Astrocyte (in vitro differentiated cells and primary cell): ENCODE data around the gene TOP3B. TPM values are rescaled to one million over a fixed set of nuclear protein-coding genes. Genes with fewer than 3 reads are reported as not detected.

Experiments
- DNase-seq: peaks from one replicate; pipeline ENCODE4 v3.0.0-alpha.2; 2010; ENCODE audit warnings: low read depth
- FAIRE-seq: peaks from 2 replicates; lab custom pipeline; 2011; peaks lifted over from hg19 to GRCh38; lab: Jason Lieb, UNC
- H2AFZ ChIP-seq: 2 replicates; pipeline ENCODE4 v1.6.0; 2012; ENCODE audit warnings: low read depth, low read length, inconsistent platforms
- H3K27ac ChIP-seq: 2 replicates; pipeline ENCODE4 v1.5.1; 2011; ENCODE audit warnings: low read depth, low read length, inconsistent platforms
- H3K27me3 ChIP-seq: 2 replicates; pipeline ENCODE4 v1.6.0; 2011; ENCODE audit warnings: low read length, inconsistent platforms; ENCODE audit not compliant: insufficient read depth
- H3K36me3 ChIP-seq: 2 replicates; pipeline ENCODE4 v1.5.1; 2011; ENCODE audit warnings: low read length, inconsistent platforms; ENCODE audit not compliant: insufficient read depth
- H3K4me1 ChIP-seq: 2 replicates; pipeline ENCODE4 v1.5.1; 2011; ENCODE audit warnings: low read length, inconsistent platforms; ENCODE audit not compliant: insufficient read depth
- H3K4me2 ChIP-seq: 2 replicates; pipeline ENCODE4 v1.6.0; 2012; ENCODE audit warnings: low read length, inconsistent platforms
- H3K4me3 ChIP-seq: 2 replicates; pipeline ENCODE4 v1.5.1; 2011; ENCODE audit warnings: low read depth, mild to moderate bottlenecking, low read length, inconsistent platforms; ENCODE audit not compliant: insufficient read depth
- H3K79me2 ChIP-seq: 2 replicates; pipeline ENCODE4 v1.6.0; 2012; ENCODE audit warnings: mild to moderate bottlenecking, low read length, inconsistent platforms; ENCODE audit not compliant: insufficient read depth
- H3K9ac ChIP-seq: 2 replicates; pipeline ENCODE4 v1.6.0; 2012; ENCODE audit warnings: mild to moderate bottlenecking, low read length, inconsistent platforms
- H3K9me3 ChIP-seq: 2 replicates; pipeline ENCODE4 v1.5.1; 2012; ENCODE audit warnings: low read depth, mild to moderate bottlenecking, low read length, inconsistent platforms; ENCODE audit not compliant: insufficient read depth
- H4K20me1 ChIP-seq: 2 replicates; pipeline ENCODE4 v1.6.0; 2012; ENCODE audit warnings: low read length, inconsistent platforms; ENCODE audit not compliant: insufficient read depth
- H3K27ac Mint-ChIP-seq: one replicate; pipeline ENCODE4 v1.8.0; 2021; ENCODE audit warnings: mild to moderate bottlenecking, mixed read lengths; ENCODE audit not compliant: unreplicated experiment
- H3K27me3 Mint-ChIP-seq: one replicate; pipeline ENCODE4 v1.8.0; 2021; ENCODE audit warnings: low read depth, mixed read lengths; ENCODE audit not compliant: unreplicated experiment
- H3K36me3 Mint-ChIP-seq: one replicate; pipeline ENCODE4 v1.8.0; 2021; ENCODE audit warnings: low read depth, mixed read lengths; ENCODE audit not compliant: unreplicated experiment
- H3K4me1 Mint-ChIP-seq: one replicate; pipeline ENCODE4 v1.8.0; 2021; ENCODE audit warnings: low read depth, mixed read lengths; ENCODE audit not compliant: unreplicated experiment
- H3K4me3 Mint-ChIP-seq: one replicate; pipeline ENCODE4 v1.8.0; 2021; ENCODE audit warnings: mild to moderate bottlenecking, moderate library complexity, mixed read lengths; ENCODE audit not compliant: unreplicated experiment
- H3K9me3 Mint-ChIP-seq: one replicate; pipeline ENCODE4 v1.8.0; 2021; ENCODE audit warnings: mild to moderate bottlenecking, mixed read lengths; ENCODE audit not compliant: unreplicated experiment
- EZH2 ChIP-seq: IDR thresholded peaks from 2 replicates; pipeline ENCODE4 v1.6.1; 2012; ENCODE audit warnings: mild to moderate bottlenecking, low read length, inconsistent platforms; ENCODE audit not compliant: insufficient read depth
- total RNA-seq: library from RNA; stranded (reverse); gene quantifications from 2 replicates; pipeline ENCODE4 v1.2.1, GENCODE V29; 2021
- TF ChIP-seq, protein P1 (sequence below): IDR thresholded peaks from 2 replicates; pipeline ENCODE4 v1.5.1; 2011; ENCODE audit warnings: low read depth, mild to moderate bottlenecking, inconsistent platforms, low read length, moderate library complexity; ENCODE audit not compliant: insufficient read depth

The TOP3B gene
- total RNA-seq, 1 donor from 2014 or later: 37.3 TPM

DNA sequence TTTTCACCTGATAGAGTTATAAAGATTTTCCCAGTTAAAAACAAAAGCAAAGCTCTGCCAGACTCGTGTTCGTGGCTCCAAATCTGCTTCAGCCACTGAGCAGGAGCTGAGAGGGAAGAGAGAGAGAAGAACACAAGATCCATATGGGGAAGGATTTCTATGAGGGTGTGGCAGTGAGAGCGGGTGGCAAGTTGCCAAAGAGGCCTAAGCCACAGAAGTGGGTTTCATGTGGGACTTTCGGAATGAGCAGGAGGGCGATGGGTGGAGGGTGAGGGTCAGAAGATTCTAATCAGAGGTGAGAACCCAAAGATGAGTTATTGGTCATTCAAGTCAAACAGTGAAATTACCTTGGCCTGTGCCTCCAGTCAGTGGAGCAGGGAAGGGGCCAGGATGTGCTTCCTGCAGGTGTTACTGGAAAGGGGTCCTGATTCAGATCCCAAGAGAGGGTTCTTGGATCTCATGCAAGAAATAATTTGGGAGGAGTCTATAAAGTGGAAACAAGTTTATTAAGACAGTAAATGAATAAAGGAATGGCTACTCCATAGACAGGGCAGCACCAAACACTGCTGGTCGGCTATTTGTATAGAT, 40.5 kb upstream of the TOP3B start:
- Histone ChIP-seq H3K27me3 (no peaks in the 10 kb centered on the region), H3K4me1 (no peaks in the 10 kb centered on the region), H3K27ac (no peak overlapping the region), H3K36me3 (no peaks in the 10 kb centered on the region), H3K9me3 (no peaks in the 10 kb centered on the region), H3K79me2 (no peaks in the 10 kb centered on the region), H3K4me3 (no peak overlapping the region), H3K9ac (no peak overlapping the region), H3K4me2 (no peak overlapping the region), H2AFZ (no peak overlapping the region), H4K20me1 (no peaks in the 10 kb centered on the region)
- no peak for DNase-seq
- H3K27ac Mint-ChIP-seq: no peak overlapping the region
- H3K36me3 Mint-ChIP-seq: no peaks in the 10 kb centered on the region
- FAIRE-seq: no peak
- H3K4me1 Mint-ChIP-seq: peaks cover 9% of the 10 kb centered on the region
- no peaks in the 10 kb centered on the region for H3K9me3 Mint-ChIP-seq
- peaks cover 9% of the 10 kb centered on the region for H3K27me3 Mint-ChIP-seq
- no peak overlapping the region for H3K4me3 Mint-ChIP-seq
- TF ChIP-seq, protein P1, sequence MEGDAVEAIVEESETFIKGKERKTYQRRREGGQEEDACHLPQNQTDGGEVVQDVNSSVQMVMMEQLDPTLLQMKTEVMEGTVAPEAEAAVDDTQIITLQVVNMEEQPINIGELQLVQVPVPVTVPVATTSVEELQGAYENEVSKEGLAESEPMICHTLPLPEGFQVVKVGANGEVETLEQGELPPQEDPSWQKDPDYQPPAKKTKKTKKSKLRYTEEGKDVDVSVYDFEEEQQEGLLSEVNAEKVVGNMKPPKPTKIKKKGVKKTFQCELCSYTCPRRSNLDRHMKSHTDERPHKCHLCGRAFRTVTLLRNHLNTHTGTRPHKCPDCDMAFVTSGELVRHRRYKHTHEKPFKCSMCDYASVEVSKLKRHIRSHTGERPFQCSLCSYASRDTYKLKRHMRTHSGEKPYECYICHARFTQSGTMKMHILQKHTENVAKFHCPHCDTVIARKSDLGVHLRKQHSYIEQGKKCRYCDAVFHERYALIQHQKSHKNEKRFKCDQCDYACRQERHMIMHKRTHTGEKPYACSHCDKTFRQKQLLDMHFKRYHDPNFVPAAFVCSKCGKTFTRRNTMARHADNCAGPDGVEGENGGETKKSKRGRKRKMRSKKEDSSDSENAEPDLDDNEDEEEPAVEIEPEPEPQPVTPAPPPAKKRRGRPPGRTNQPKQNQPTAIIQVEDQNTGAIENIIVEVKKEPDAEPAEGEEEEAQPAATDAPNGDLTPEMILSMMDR: no peak
- TF ChIP-seq EZH2: no peak

DNA sequence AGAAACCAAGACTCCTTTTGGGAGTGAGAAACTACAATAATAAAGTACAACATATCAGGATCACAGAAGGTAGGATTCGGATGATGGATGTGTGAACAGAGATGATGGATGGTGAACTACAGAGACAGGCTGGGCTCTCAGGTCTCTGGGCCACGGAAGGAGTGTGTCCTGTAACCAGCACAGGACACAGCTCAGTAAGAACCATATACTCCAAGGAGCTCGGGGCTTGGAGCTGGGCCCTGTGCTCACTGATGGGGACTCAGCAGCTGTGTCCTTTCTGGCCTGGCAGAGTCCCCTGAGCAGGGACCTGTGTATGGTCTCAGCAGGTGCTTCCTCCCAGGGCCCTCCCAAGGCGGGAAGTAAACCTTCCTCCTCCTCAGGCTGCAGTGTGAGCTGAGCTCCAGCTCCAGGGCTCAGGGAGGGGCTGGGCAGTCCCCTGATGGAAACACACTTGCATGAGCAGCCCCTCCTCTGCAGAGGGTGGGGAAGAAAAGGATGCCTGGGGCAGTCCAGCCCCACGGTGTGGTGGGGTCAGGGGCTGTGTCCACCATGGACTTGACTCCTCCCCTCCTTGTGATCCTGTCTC, 39.8 kb upstream of the TOP3B start:
- Histone ChIP-seq H3K4me2 (no peak overlapping the region), H3K9ac (no peak overlapping the region), H3K79me2 (no peaks in the 10 kb centered on the region), H3K4me1 (no peaks in the 10 kb centered on the region), H3K27me3 (no peaks in the 10 kb centered on the region), H2AFZ (no peak overlapping the region), H4K20me1 (no peaks in the 10 kb centered on the region), H3K27ac (no peak overlapping the region), H3K36me3 (no peaks in the 10 kb centered on the region), H3K9me3 (no peaks in the 10 kb centered on the region), H3K4me3 (no peak overlapping the region)
- no peaks in the 10 kb centered on the region for H3K36me3 Mint-ChIP-seq
- H3K27ac Mint-ChIP-seq: no peak overlapping the region
- peaks cover 9% of the 10 kb centered on the region for H3K4me1 Mint-ChIP-seq
- H3K27me3 Mint-ChIP-seq: peaks cover 11% of the 10 kb centered on the region
- DNase-seq: no peak
- TF ChIP-seq EZH2: no peak
- no peak for FAIRE-seq
- H3K9me3 Mint-ChIP-seq: no peaks in the 10 kb centered on the region
- no peak overlapping the region for H3K4me3 Mint-ChIP-seq

DNA sequence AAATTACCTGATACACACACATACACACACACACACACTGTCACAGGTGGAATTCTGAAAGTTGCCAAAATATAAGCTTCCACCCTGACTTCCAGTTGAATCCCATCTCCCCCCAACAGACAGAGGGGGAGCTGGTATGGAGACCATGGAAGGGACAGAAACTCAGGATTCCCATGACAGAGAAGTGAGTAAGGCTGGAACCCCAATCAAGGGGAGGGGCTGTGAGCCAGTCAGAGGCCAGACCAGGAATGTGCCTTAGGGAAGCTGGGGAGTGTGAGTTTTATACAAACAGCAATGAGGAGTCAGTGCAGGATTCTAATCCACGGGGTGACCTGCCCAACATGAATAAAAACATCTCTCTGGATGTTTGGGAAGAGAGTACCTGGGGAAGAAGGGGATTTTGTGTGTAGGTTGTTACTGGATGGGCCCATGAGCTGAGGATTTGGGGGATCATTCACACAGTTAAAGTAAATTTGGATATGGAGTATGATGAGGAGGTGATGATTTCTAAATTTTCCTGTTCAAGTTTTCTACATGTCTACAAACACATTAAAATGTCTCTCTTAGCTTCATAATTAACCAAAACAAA, 38.7 kb upstream of the TOP3B start:
- Histone ChIP-seq H3K4me1 (no peaks in the 10 kb centered on the region), H3K9ac (no peak overlapping the region), H3K4me2 (no peak overlapping the region), H2AFZ (no peak overlapping the region), H3K79me2 (no peaks in the 10 kb centered on the region), H3K27me3 (no peaks in the 10 kb centered on the region), H3K27ac (no peak overlapping the region), H4K20me1 (no peaks in the 10 kb centered on the region), H3K36me3 (no peaks in the 10 kb centered on the region), H3K9me3 (no peaks in the 10 kb centered on the region), H3K4me3 (no peak overlapping the region)
- no peaks in the 10 kb centered on the region for H3K9me3 Mint-ChIP-seq
- peak overlapping the region; percentile 0 for H3K27ac Mint-ChIP-seq
- H3K36me3 Mint-ChIP-seq: no peaks in the 10 kb centered on the region
- DNase-seq (no peak), FAIRE-seq (no peak)
- H3K4me3 Mint-ChIP-seq: no peak overlapping the region
- peaks cover 11% of the 10 kb centered on the region for H3K27me3 Mint-ChIP-seq
- H3K4me1 Mint-ChIP-seq: peaks cover 9% of the 10 kb centered on the region
- TF ChIP-seq, protein P1: no peak
- TF ChIP-seq EZH2: no peak
